Measurements from ENCODE around the gene AUNIP.

The AUNIP gene

DNA sequence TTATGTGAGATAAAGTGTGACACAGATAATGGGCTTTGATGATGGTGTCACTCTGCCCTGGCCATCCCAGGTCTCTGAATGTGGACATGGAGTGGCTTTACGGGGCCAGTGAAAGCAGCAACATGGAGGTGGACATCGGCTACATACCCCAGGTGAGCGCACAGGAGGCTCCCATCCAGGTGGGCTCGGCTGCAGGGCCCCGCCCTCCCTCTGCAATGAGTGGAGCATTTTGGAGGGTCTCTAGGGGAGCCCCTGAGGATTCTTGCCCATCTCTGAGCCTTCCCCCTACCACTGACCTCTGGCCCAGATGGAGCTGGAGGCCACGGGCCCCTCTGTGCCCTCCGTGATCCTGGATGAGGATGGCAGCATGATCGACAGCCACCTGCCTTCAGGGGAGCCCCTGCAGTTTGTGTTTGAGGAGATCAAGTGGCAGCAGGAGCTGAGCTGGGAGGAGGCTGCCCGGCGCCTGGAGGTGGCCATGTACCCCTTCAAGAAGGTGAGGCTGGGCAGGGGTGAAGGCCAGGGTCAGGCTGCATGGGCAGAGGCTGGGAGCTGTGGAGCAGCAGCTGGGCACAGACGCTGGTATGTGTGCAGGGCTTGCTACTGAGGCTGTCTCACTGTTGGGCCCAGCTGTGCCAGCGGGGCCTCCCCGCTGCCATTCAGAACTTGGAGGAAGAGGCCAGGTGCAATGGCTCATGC is 47.7 kb downstream of the AUNIP start:
- no peak overlapping the region for H3K4me3 ChIP-seq (ENCODE audit: low read depth in 1 of 2, low read length in 2 of 2)
- no peak overlapping the region for H3K27ac ChIP-seq (ENCODE audit: low read length)
- peaks cover 0 to 11% of the 10 kb centered on the region in 2 donors for H3K4me1 ChIP-seq (ENCODE audit: control insufficient read depth in 1 of 2, insufficient read depth in 2 of 2, low read length in 2 of 2)
- no peaks in the 10 kb centered on the region for H3K9me3 ChIP-seq (ENCODE audit: control insufficient read depth in 1 of 2, low read length in 2 of 2)
- H3K27me3 ChIP-seq (ENCODE audit: low read depth, low read length) = no peaks in the 10 kb centered on the region
- peaks cover 23 to 64% of the 10 kb centered on the region in 2 donors for H3K36me3 ChIP-seq (ENCODE audit: control insufficient read depth in 1 of 2, insufficient read depth in 2 of 2, low read length in 2 of 2)

DNA sequence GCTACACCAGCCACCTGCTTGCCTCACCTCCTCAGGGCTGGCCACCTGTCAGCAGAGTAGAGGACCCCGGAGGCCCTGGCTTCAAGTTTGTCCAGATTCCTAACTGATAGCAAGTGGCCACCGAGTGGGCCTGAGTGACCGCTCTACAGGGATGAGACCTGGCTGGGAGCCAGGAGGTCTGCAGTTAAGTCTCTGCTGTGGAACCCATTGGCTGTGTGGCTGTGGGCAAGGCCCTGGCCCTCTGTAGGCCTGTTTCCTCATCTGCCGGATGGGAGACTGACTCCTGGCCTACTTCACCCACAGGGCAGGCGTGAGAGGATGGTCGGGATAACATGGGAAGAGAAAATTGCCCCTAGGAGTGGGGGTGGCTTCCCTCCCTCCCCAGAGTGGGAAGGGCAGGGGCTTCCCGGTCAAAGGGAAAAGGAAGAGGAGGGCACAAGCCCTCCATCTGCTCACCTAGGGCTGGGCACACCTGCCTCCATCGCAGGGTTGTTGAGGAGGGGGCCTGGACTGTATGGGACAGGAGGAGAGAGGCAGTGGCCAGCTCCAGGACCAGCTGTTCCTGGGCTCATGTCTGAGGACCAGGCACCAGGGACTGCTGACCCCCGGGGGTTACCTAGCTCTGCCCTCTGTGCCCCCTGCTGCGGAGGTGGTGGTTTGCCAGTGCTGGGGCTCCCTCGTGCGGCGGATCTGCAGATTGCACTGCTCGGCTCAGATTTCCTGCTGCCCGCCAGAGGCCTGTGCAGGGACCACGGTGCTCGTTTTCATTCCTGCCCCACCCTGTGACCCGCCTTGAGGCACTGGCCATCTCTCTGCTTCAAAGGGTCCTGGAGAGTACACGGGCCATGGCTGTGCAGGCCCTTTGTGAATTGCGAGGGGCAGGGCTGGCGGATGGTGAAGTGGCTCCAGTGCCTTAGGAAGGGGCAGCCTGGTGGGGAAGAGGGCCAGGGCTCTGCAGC is 48.6 kb downstream of the AUNIP start:
- no peak overlapping the region for H3K4me3 ChIP-seq (ENCODE audit: low read depth in 1 of 2, low read length in 2 of 2)
- H3K9me3 ChIP-seq (ENCODE audit: control insufficient read depth in 1 of 2, low read length in 2 of 2) = no peaks in the 10 kb centered on the region
- H3K27ac ChIP-seq (ENCODE audit: low read length) = no peak overlapping the region
- H3K27me3 ChIP-seq (ENCODE audit: low read depth, low read length) = no peaks in the 10 kb centered on the region
- H3K4me1 ChIP-seq (ENCODE audit: control insufficient read depth in 1 of 2, insufficient read depth in 2 of 2, low read length in 2 of 2) = peaks cover 0 to 20% of the 10 kb centered on the region in 2 donors
- peaks cover 17 to 62% of the 10 kb centered on the region in 2 donors for H3K36me3 ChIP-seq (ENCODE audit: control insufficient read depth in 1 of 2, insufficient read depth in 2 of 2, low read length in 2 of 2)

DNA sequence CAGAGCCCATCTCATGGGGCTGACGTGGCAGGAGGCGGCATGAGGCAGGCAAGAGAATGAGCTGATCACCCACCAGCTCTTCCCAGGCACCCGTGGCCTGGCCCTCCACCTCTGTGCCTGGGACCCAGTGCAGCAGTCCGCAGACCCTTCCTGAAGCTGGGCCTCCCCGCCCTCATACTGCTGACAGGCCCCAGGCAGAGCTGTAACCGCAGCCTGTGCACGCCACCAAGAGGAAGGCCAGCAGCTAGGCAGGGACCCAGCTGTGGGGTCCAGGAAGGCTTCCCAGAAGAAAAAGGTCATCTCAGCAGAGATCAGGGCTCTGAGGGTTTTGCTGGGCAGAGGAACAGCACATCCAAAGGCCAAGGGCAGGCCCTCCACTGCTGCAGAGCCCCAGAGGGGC is 49.3 kb downstream of the AUNIP start:
- Histone ChIP-seq H3K27me3 (ENCODE audit: low read depth, low read length) (no peaks in the 10 kb centered on the region), H3K36me3 (ENCODE audit: control insufficient read depth in 1 of 2, insufficient read depth in 2 of 2, low read length in 2 of 2) (peaks cover 14 to 62% of the 10 kb centered on the region in 2 donors), H3K4me3 (ENCODE audit: low read depth in 1 of 2, low read length in 2 of 2) (no peak overlapping the region), H3K27ac (ENCODE audit: low read length) (no peak overlapping the region), H3K9me3 (ENCODE audit: control insufficient read depth in 1 of 2, low read length in 2 of 2) (no peaks in the 10 kb centered on the region), H3K4me1 (ENCODE audit: control insufficient read depth in 1 of 2, insufficient read depth in 2 of 2, low read length in 2 of 2) (peaks cover 0 to 21% of the 10 kb centered on the region in 2 donors)

DNA sequence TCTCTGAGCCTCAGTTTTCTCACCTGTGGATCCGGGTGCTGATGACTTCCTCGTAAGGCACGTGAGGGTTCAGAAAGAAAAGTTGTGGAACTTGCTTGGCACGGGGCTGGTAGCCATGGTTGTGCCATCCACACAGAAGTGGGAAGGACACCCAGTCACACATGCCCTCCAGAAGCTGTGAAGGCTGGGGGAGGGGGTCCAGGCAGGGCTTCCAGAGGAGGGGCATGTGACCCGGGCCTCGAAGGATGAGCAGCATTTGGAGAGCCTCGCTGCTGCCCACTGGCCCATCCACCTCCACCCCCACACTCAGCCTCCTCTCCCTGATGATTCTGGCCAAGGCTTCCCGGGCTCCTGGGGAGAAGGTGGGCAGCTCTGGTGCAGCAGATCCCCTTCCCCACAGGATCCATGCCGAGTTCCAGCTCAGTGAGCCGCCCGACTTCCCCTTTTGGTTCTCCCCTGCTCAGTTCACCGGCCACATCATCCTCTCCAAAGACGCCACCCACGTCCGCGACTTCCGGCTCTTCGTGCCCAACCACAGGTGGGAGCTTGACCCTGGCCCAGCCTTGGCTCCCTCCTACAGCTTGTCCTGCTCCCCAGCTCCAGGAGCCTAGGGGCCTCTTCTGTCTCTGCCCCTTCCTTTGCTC is 49.9 kb downstream of the AUNIP start:
- no peaks in the 10 kb centered on the region for H3K27me3 ChIP-seq (ENCODE audit: low read depth, low read length)
- peaks cover 0 to 21% of the 10 kb centered on the region in 2 donors for H3K4me1 ChIP-seq (ENCODE audit: control insufficient read depth in 1 of 2, insufficient read depth in 2 of 2, low read length in 2 of 2)
- no peaks in the 10 kb centered on the region for H3K9me3 ChIP-seq (ENCODE audit: control insufficient read depth in 1 of 2, low read length in 2 of 2)
- peaks cover 14 to 57% of the 10 kb centered on the region in 2 donors for H3K36me3 ChIP-seq (ENCODE audit: control insufficient read depth in 1 of 2, insufficient read depth in 2 of 2, low read length in 2 of 2)
- no peak overlapping the region for H3K4me3 ChIP-seq (ENCODE audit: low read depth in 1 of 2, low read length in 2 of 2)
- no peak overlapping the region for H3K27ac ChIP-seq (ENCODE audit: low read length)

DNA sequence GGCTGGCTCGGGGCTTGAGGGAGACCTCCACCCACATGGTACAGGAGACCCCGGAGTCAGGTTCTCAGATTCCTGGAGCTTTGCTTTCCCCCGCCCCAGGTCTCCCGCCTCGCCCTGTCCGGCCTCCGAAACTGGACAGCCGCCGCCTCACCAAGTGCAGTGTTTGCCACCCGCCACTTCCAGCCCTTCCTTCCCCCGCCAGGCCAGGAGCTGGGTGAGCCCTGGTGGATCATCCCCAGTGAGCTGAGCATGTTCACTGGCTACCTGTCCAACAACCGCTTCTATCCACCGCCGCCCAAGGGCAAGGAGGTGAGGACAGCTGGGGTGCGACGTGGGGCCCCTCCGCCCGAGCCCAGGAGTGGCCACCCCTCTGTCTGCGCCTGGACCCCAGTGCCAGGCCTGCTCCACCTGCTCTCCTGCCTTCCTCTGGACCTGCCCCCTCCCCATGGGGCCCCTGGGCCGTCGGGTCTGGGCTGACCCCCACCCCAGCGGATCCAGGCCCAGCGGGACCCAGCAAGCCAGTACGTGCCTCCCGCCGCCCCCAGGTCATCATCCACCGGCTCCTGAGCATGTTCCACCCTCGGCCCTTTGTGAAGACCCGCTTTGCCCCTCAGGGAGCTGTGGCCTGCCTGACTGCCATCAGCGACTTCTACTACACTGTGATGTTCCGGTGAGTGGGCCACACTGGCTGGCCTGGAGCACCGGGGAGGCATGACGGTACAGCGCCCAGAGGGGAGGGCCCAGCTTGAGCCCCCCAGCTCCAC is 50.6 kb downstream of the AUNIP start:
- Histone ChIP-seq H3K4me1 (ENCODE audit: control insufficient read depth in 1 of 2, insufficient read depth in 2 of 2, low read length in 2 of 2) (peaks cover 0 to 26% of the 10 kb centered on the region in 2 donors), H3K9me3 (ENCODE audit: control insufficient read depth in 1 of 2, low read length in 2 of 2) (no peaks in the 10 kb centered on the region), H3K36me3 (ENCODE audit: control insufficient read depth in 1 of 2, insufficient read depth in 2 of 2, low read length in 2 of 2) (peaks cover 14 to 50% of the 10 kb centered on the region in 2 donors), H3K27ac (ENCODE audit: low read length) (no peak overlapping the region), H3K27me3 (ENCODE audit: low read depth, low read length) (no peaks in the 10 kb centered on the region), H3K4me3 (ENCODE audit: low read depth in 1 of 2, low read length in 2 of 2) (no peak overlapping the region)

DNA sequence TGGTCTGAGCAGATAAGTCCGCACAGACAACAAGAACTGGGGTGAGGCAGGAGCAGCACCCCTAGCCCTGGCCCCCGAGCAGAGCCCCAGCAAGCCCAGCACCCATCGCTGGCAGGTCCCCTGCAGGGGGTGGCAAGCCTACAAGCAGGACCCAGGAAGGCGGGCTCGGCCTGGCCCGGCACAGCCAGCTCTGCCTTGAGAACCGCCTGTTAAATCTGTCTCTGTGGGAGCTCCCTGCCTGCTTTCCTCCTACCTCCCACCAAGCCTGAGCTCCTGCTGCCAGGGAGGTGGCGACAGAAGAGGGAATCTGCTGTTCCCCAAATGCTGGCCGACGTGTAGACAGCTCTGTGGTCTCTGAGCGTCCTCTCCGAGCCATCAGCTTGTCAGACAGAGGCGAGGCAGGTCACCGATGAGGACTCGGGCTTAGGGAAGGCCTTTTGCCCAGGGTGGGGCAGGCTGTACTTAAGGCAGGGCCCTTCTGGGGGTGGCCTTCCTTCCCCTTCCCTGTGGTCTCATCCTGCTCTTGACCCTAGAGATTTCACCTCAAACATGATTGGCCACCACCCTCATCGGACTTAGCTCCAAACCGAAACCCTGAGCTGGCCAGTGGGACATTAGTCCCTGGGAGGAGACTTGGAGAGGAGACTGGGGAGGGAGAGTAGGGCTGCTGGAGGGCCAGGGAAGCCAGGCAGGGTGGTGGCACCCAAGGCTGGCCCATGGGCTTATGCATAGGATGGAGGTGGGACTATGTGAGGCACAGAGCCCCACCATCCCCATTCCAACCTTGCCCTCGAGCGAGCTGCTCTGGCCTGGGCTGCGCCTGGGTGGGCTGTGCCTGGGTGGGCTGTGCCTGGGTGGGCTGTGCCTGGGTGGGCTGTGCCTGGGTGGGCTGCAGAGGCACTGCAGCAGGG is 51.5 kb downstream of the AUNIP start:
- no peaks in the 10 kb centered on the region for H3K9me3 ChIP-seq (ENCODE audit: control insufficient read depth in 1 of 2, low read length in 2 of 2)
- H3K27ac ChIP-seq (ENCODE audit: low read length) = no peak overlapping the region
- peaks cover 10 to 48% of the 10 kb centered on the region in 2 donors for H3K36me3 ChIP-seq (ENCODE audit: control insufficient read depth in 1 of 2, insufficient read depth in 2 of 2, low read length in 2 of 2)
- no peak overlapping the region for H3K4me3 ChIP-seq (ENCODE audit: low read depth in 1 of 2, low read length in 2 of 2)
- H3K27me3 ChIP-seq (ENCODE audit: low read depth, low read length) = no peaks in the 10 kb centered on the region
- H3K4me1 ChIP-seq (ENCODE audit: control insufficient read depth in 1 of 2, insufficient read depth in 2 of 2, low read length in 2 of 2) = peaks cover 0 to 32% of the 10 kb centered on the region in 2 donors

DNA sequence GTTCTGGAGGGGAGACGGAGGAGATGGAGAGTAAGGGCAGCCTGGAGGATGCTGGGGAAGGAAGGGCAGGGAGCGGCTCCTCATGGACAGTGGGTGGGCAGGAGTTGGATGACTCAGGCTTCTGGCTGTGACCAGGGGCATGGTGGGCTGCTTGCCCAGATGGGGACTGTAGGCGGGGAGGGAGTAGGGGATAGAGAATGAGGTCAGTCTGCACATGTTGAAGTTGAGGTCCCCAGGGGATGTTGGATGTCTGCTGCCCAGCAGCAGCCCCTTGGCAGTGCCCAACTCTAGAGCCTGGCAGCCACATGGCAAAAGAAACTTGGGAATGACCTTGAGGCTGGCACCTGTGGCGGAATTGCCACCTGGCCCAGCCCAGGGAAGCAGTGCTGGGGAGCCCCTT is 52.8 kb downstream of the AUNIP start:
- H3K4me1 ChIP-seq (ENCODE audit: control insufficient read depth in 1 of 2, insufficient read depth in 2 of 2, low read length in 2 of 2) = peaks cover 0 to 44% of the 10 kb centered on the region in 2 donors
- H3K27ac ChIP-seq (ENCODE audit: low read length) = peak overlapping the region; percentile 31
- no peak overlapping the region for H3K4me3 ChIP-seq (ENCODE audit: low read depth in 1 of 2, low read length in 2 of 2)
- H3K9me3 ChIP-seq (ENCODE audit: control insufficient read depth in 1 of 2, low read length in 2 of 2) = no peaks in the 10 kb centered on the region
- H3K36me3 ChIP-seq (ENCODE audit: control insufficient read depth in 1 of 2, insufficient read depth in 2 of 2, low read length in 2 of 2) = peaks cover 10 to 42% of the 10 kb centered on the region in 2 donors
- no peaks in the 10 kb centered on the region for H3K27me3 ChIP-seq (ENCODE audit: low read depth, low read length)

DNA sequence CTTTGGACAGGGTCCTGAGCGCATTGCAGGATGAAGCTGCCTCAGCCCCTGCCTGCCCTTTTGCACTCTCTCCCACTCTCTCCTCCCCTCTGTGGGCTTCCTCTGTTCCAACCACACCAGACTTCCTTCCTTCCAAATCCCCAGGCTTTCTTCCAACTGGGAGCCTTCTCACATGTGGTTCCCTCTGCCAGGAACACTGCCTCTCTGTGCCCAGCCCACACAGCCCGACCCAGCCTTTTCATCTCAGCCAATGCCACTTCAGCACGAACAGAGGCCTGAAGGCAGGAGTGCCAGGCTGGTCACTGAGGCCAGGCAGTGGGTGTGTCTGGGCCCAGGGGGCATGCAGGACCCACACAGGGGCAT is 53.4 kb downstream of the AUNIP start:
- Histone ChIP-seq H3K27me3 (ENCODE audit: low read depth, low read length) (no peaks in the 10 kb centered on the region), H3K4me3 (ENCODE audit: low read depth in 1 of 2, low read length in 2 of 2) (no peak overlapping the region), H3K36me3 (ENCODE audit: control insufficient read depth in 1 of 2, insufficient read depth in 2 of 2, low read length in 2 of 2) (peaks cover 10 to 41% of the 10 kb centered on the region in 2 donors), H3K9me3 (ENCODE audit: control insufficient read depth in 1 of 2, low read length in 2 of 2) (no peaks in the 10 kb centered on the region), H3K27ac (ENCODE audit: low read length) (peak overlapping the region; percentile 31), H3K4me1 (ENCODE audit: control insufficient read depth in 1 of 2, insufficient read depth in 2 of 2, low read length in 2 of 2) (peaks cover 0 to 46% of the 10 kb centered on the region in 2 donors)

DNA sequence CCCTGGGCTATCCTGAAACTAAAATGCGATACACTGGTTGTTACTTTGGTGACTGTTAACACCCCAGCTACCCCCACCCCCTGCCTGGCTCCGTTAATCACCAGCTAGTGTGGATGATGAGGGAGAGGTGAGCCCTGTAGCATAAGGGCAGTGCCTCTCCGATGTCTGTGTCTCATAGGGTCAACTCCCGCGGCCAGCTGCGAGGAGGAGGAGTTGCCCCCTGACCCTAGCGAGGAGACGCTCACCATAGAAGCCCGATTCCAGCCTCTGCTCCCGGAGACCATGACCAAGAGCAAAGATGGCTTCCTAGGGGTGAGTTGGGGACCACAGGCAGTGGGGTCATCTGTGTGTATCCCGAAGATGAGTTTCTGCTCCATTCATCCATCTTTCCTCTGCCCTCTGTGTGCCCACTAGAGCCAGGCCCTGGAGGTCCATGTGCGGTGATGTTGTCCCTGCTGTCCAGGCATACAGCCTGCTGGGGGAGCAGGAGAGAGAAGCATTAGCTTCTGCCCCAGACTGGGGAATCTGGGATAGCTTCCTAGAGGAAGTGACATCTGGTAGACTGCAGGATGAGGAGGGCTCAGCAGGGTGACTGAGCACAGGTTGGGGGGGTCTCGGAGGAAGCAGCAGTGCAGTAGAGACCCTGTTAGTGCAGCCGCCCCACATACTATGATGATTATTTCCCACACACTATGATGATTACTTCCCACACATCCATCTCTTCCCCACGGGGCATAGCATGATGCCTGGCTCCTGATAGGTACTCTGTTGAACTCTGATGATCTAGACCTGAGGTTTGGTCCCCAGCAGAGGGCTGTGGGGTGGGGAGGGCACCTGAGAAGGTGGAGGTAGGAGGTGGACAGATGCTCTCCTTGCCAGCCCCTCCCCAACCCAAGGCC is 54.0 kb downstream of the AUNIP start:
- Histone ChIP-seq H3K36me3 (ENCODE audit: control insufficient read depth in 1 of 2, insufficient read depth in 2 of 2, low read length in 2 of 2) (peaks cover 8 to 41% of the 10 kb centered on the region in 2 donors), H3K4me1 (ENCODE audit: control insufficient read depth in 1 of 2, insufficient read depth in 2 of 2, low read length in 2 of 2) (peaks cover 0 to 44% of the 10 kb centered on the region in 2 donors), H3K9me3 (ENCODE audit: control insufficient read depth in 1 of 2, low read length in 2 of 2) (no peaks in the 10 kb centered on the region), H3K27me3 (ENCODE audit: low read depth, low read length) (no peaks in the 10 kb centered on the region), H3K27ac (ENCODE audit: low read length) (peak overlapping the region; percentile 4), H3K4me3 (ENCODE audit: low read depth in 1 of 2, low read length in 2 of 2) (no peak overlapping the region)

Data from muscle layer of duodenum (tissue), 2 donors.